ENCODE data around the gene KYNU. TPM values are rescaled to one million over a fixed set of nuclear protein-coding genes. Genes with fewer than 3 reads are reported as not detected.

KYNU gene
- total and polyA plus RNA-seq, 2 of the 13 experiments (the other 11 are each of a cell fraction or from before 2014, with no cell fraction given) = 21.9 to 68.6 TPM

GRCh38 chr2:142892715-142893114 is 15.3 kb downstream of the KYNU start (continued):
- TF ChIP-seq ARID5B (CRISPR knock-in tag; IDR thresholded peaks at IDR 0.05) (peak; percentile 76), NCOR1 (IDR thresholded peaks at IDR 0.05; ENCODE audit: borderline replicate concordance, low read length) (0 out of 2 replicates have a peak, but pooled peaks have one; percentile 47), NCOA2 (CRISPR knock-in tag; IDR thresholded peaks at IDR 0.05) (peak; percentile 60; the same call in 1 of the 2 replicates), ZNF275 (CRISPR knock-in tag; IDR thresholded peaks at IDR 0.05; ENCODE audit: borderline replicate concordance) (no peak), ZBTB33 (CRISPR knock-in tag; IDR thresholded peaks at IDR 0.05) (0 out of 2 replicates have a peak, but pooled peaks have one; percentile 14), ZNF496 (CRISPR knock-in tag; IDR thresholded peaks at IDR 0.05; ENCODE audit: insufficient replicate concordance) (no peak), FOXP4 (CRISPR knock-in tag; IDR thresholded peaks at IDR 0.05) (peak; percentile 79), NR2F6 (IDR thresholded peaks at IDR 0.05) (peak; percentile 77), NR2F6 (CRISPR knock-in tag; IDR thresholded peaks at IDR 0.05) (peak; percentile 87), ZNF430 (CRISPR knock-in tag; IDR thresholded peaks at IDR 0.05) (no peak), PAXIP1 (CRISPR knock-in tag; conservative IDR thresholded peaks at IDR 0.05) (peak; percentile 55; the same call in 1 of the 2 replicates)

Measured in HepG2 (cell line).